Heart left ventricle (tissue), 16 donors: ENCODE measurements around the gene AKNA. TPM values are rescaled to one million over a fixed set of nuclear protein-coding genes. Genes with fewer than 3 reads are reported as not detected.

ENCODE experiments used
- ATAC-seq, 4 donors: fragments of 200-7000 bp; cut with Tn5 transposase; one replicate each; pipeline ENCODE4 v1.9.1; 2020 to 2022; ENCODE audit warnings: moderate library complexity in 4 of 4, mild to moderate bottlenecking in 3 of 4, moderate number of reproducible peaks in 1 of 4
- DNase-seq, 5 donors: peaks; one replicate each; pipeline ENCODE4 v3.0.0-alpha.2; 2020
- H3K27ac ChIP-seq, 12 donors: fragments of 200-600 bp; sonication (generic) in 4 of 12; one replicate each; pipeline versions ENCODE4 v1.5.0 to v1.8.0; 2016 to 2022; ENCODE audit warnings: mild to moderate bottlenecking in 2 of 12
- H3K27me3 ChIP-seq, 9 donors: fragments of 200-600 bp; sonication (generic) in 2 of 9; one replicate each; pipeline versions ENCODE4 v1.5.1 to v1.8.0; 2016 to 2022; ENCODE audit warnings: mild to moderate bottlenecking in 3 of 9
- H3K36me3 ChIP-seq, 9 donors: fragments of 200-600 bp; sonication (generic) in 2 of 9; one replicate each; pipeline versions ENCODE4 v1.5.0 to v1.8.0; 2018 to 2022; ENCODE audit warnings: mild to moderate bottlenecking in 2 of 9
- H3K4me1 ChIP-seq, 12 donors: fragments of 200-600 bp; sonication (generic) in 4 of 12; one replicate each; pipeline versions ENCODE4 v1.5.0 to v1.8.0; 2016 to 2022; ENCODE audit warnings: mild to moderate bottlenecking in 3 of 12
- H3K4me3 ChIP-seq, 12 donors: fragments of 200-600 bp; sonication (generic) in 4 of 12; one replicate each; pipeline versions ENCODE4 v1.5.0 to v1.8.0; 2017 to 2022; ENCODE audit warnings: mild to moderate bottlenecking in 9 of 12, moderate library complexity in 4 of 12
- H3K9me3 ChIP-seq, 12 donors: fragments of 200-600 bp; sonication (generic) in 4 of 12; one replicate each; pipeline versions ENCODE4 v1.5.0 to v1.8.0; 2016 to 2022; ENCODE audit warnings: mild to moderate bottlenecking in 1 of 12
- CTCF ChIP-seq, 12 donors: fragments of 200-600 bp; sonication (generic) in 4 of 12; IDR thresholded peaks; one replicate each; pipeline versions ENCODE4 v1.5.0 to v1.8.0; 2018 to 2022; ENCODE audit warnings: antibody characterized with exemption in 12 of 12, mild to moderate bottlenecking in 5 of 12
- POLR2A ChIP-seq, 2 donors: fragments of 450-650 bp; IDR thresholded peaks; one replicate each; pipeline ENCODE4 v1.6.1; 2017; ENCODE audit warnings: antibody characterized with exemption in 2 of 2, mild to moderate bottlenecking in 2 of 2, moderate library complexity in 2 of 2
- WGBS, 4 donors: extraction: QIAGEN DNeasy Blood & Tissue Kit in 2 of 4; methylation state at CpG; one replicate each; pipeline versions ENCODE4 v1.1.5 to v1.1.7; 2013 to 2018; 5-methylcytosine and 5-hydroxymethylcytosine counted together
- intact Hi-C, 10 donors: fragments of 100-400 bp; cut with DNase I; formaldehyde crosslinking; loops; one replicate each; pipeline versions ENCODE4 v1.11.1 to v1.14.2; 2022
- polyA plus RNA-seq, 2 donors: library from polyadenylated mRNA; stranded (reverse); fragments of 200-250 nt; gene quantifications; one replicate each; pipeline ENCODE4 v1.2.3, GENCODE V29; 2013
- total RNA-seq, 9 donors: library from RNA; depleted of rRNA in 2 of 9; stranded (reverse); fragments of >200 nt in 2 of 9; fragmentation: NEBNext Ultra II Directional in 3 of 9; extraction: Animal tissue kit (Norgen Biotek cat#: 25700) in 3 of 9; gene quantifications; one replicate each; pipeline versions ENCODE4 v1.1.0 to v1.2.4, GENCODE V29; 2016 to 2023
- donor health status: ischemic (EF 13 %, LVEDD 7.1; RV severe dilation, severe dysfunction).
- donor health status: healthy with polysubstance abuse.
- donor health status: DM: no; HTN: yes; CAD: no.
- donor health status: DM: no; HTN: no; CAD: no.
- donor health status: ischemic (EF 25% LVEDD 6.9; RV normal size, moderate dysfunction).
- donor health status: ischemic (EF 25% LVEDD 5.7; RV mildly dilated, moderate dysfunction).
- donor health status: healthy.
- donor health status: DM: yes; HTN: yes; CAD: no.
- donor health status: ischemic (EF 35%, LVEDD 5.7; RV mildly dilated, moderate dysfunction).
- donor health status: nonischemic (EF 11% LVEDD 7.7; RV severe dilation, severe dysfunction).
- donor health status: DM: yes; HTN: yes; CAD: no.
- donor health status: PGD.
- donor health status: ischemic (EF 29% LVEDD 5.4; RV normal size, mild dysfunction).
- donor health status: nonischemic (EF 23%, LVEDD 6.1; RV moderate dilation, normal function).

Gene AKNA
- total and polyA plus RNA-seq, 11 donors, result 2.5 to 30.8 (median 4.4) TPM

- DNase-seq (no peak), ATAC-seq (no peak)
- 91 to 95% (median 93%) methylated on average over 9 of the region's 9 CpGs for WGBS, 4 donors
- intact Hi-C loops, result no loop called here
- peaks cover 0 to 74% (median 13%) of the 10 kb centered on the region in 12 donors for H3K4me1 ChIP-seq
- H3K27ac ChIP-seq, result peak overlapping the region in 1 of 12 donors; percentile 84
- H3K27me3 ChIP-seq, result no peaks in the 10 kb centered on the region
- peaks cover 0 to 80% (median 39%) of the 10 kb centered on the region in 9 donors for H3K36me3 ChIP-seq
- no peak overlapping the region for H3K4me3 ChIP-seq
- H3K9me3 ChIP-seq, result no peaks in the 10 kb centered on the region
- TF ChIP-seq CTCF (IDR thresholded peaks at IDR 0.05) (no peak), POLR2A (IDR thresholded peaks at IDR 0.05) (no peak)
Measured at GRCh38 chr9:114375386-114376175, 12.2 kb downstream of the AKNA start.

GRCh38 chr9:114374936-114375335 is 12.8 kb downstream of the AKNA start:
- Histone ChIP-seq H3K9me3 (no peaks in the 10 kb centered on the region), H3K27me3 (no peaks in the 10 kb centered on the region), H3K27ac (peak overlapping the region in 1 of 12 donors; percentile 84), H3K36me3 (peaks cover 0 to 79% (median 33%) of the 10 kb centered on the region in 9 donors), H3K4me3 (no peak overlapping the region), H3K4me1 (peaks cover 0 to 77% (median 13%) of the 10 kb centered on the region in 12 donors)
- DNase-seq (no peak), ATAC-seq (no peak)
- 83 to 86% (median 86%) methylated on average over 9 of the region's 9 CpGs for WGBS, 4 donors
- TF ChIP-seq POLR2A (IDR thresholded peaks at IDR 0.05), result no peak
- no peak for TF ChIP-seq CTCF (IDR thresholded peaks at IDR 0.05)
- intact Hi-C loops, result no loop called here

- DNase-seq (no peak), ATAC-seq (no peak)
- Histone ChIP-seq H3K4me1 (peaks cover 0 to 78% (median 13%) of the 10 kb centered on the region in 12 donors), H3K27ac (peak overlapping the region in 1 of 12 donors; percentile 84), H3K36me3 (peaks cover 0 to 77% (median 26%) of the 10 kb centered on the region in 9 donors), H3K9me3 (no peaks in the 10 kb centered on the region), H3K4me3 (no peak overlapping the region), H3K27me3 (no peaks in the 10 kb centered on the region)
- TF ChIP-seq POLR2A (IDR thresholded peaks at IDR 0.05) (no peak), CTCF (IDR thresholded peaks at IDR 0.05) (no peak)
- intact Hi-C loops, result no loop called here
- WGBS, 4 donors, result 91 to 94% (median 92%) methylated on average over 14 to 16 of the region's 16 CpGs
Measured at GRCh38 chr9:114373960-114374730, 13.6 kb downstream of the AKNA start.

GRCh38 chr9:114372921-114373448 is 14.8 kb downstream of the AKNA start:
- WGBS, 4 donors, result 44 to 54% (median 50%) methylated on average over 5 to 9 of the region's 9 CpGs
- Histone ChIP-seq H3K36me3 (peaks cover 0 to 77% (median 29%) of the 10 kb centered on the region in 9 donors), H3K4me3 (peak overlapping the region in 1 of 12 donors; percentile 29), H3K27me3 (no peaks in the 10 kb centered on the region), H3K9me3 (no peaks in the 10 kb centered on the region), H3K27ac (peak overlapping the region in 6 of 12 donors; percentile 24 to 84 (median 34)), H3K4me1 (peaks cover 0 to 82% (median 13%) of the 10 kb centered on the region in 12 donors)
- ATAC-seq (peak; percentile 49 to 86 (median 66)), DNase-seq (peak; percentile 60 to 84 (median 68))
- intact Hi-C loops, result no loop called here
- TF ChIP-seq POLR2A (IDR thresholded peaks at IDR 0.05) (no peak), CTCF (IDR thresholded peaks at IDR 0.05) (no peak)
